Gastroesophageal sphincter (tissue), 4 donors: ENCODE data around the gene SETD1A. TPM values are rescaled to one million over a fixed set of nuclear protein-coding genes. Genes with fewer than 3 reads are reported as not detected.

Experiments used
- ATAC-seq: fragments of 150-250 bp; one replicate; pipeline ENCODE4 v1.9.1; 2016; ENCODE audit warnings: mild to moderate bottlenecking, moderate library complexity
- H3K27ac ChIP-seq, 4 donors: fragments of 200-600 bp; sonication (generic) in 3 of 4; 1 replicate in 3 of 4; 2 replicates in 1 of 4; pipeline ENCODE4 v1.5.1; 2016 to 2019
- H3K27me3 ChIP-seq: fragments of 200-600 bp; sonication (generic); one replicate; pipeline ENCODE4 v1.5.1; 2019
- H3K36me3 ChIP-seq, 2 donors: fragments of 200-600 bp; sonication (generic); one replicate each; pipeline ENCODE4 v1.5.1; 2019; ENCODE audit warnings: control low read depth in 1 of 2
- H3K4me1 ChIP-seq, 3 donors: fragments of 200-600 bp; sonication (generic); 1 replicate in 2 of 3; 2 replicates in 1 of 3; pipeline ENCODE4 v1.5.1; 2016 to 2019; ENCODE audit warnings: control low read depth in 2 of 3
- H3K4me3 ChIP-seq, 2 donors: fragments of 200-600 bp; sonication (generic); one replicate each; pipeline ENCODE4 v1.5.1; 2019; ENCODE audit warnings: mild to moderate bottlenecking in 1 of 2, moderate library complexity in 1 of 2
- H3K9me3 ChIP-seq, 3 donors: fragments of 200-600 bp; sonication (generic); one replicate each; pipeline ENCODE4 v1.5.1; 2017 to 2019; ENCODE audit warnings: control low read depth in 2 of 3
- CTCF ChIP-seq, 4 experiments: fragments of 200-600 bp in 2 of 4; fragments of 450-650 bp in 2 of 4; sonication (generic) in 1 of 4; IDR thresholded peaks; one replicate each; pipeline ENCODE4 v1.5.1; 2017 to 2019; ENCODE audit warnings: antibody characterized with exemption in 4 of 4, mild to moderate bottlenecking in 2 of 4, moderate library complexity in 2 of 4
- EP300 ChIP-seq: sonication (generic); formaldehyde crosslinking; IDR thresholded peaks from one replicate; pipeline ENCODE4 v1.6.1; 2017; ENCODE audit warnings: antibody characterized with exemption, mild to moderate bottlenecking
- POLR2A ChIP-seq, 2 donors: fragments of 450-650 bp; IDR thresholded peaks; one replicate each; pipeline ENCODE4 v1.6.1; 2017; ENCODE audit warnings: antibody characterized with exemption in 2 of 2, mild to moderate bottlenecking in 2 of 2, moderate library complexity in 1 of 2
- POLR2AphosphoS5 ChIP-seq: sonication (generic); formaldehyde crosslinking; IDR thresholded peaks from one replicate; pipeline ENCODE4 v1.6.1; 2017; ENCODE audit warnings: antibody characterized with exemption
- WGBS, 2 donors: methylation state at CpG; one replicate each; pipeline ENCODE4 v1.1.5; 2018; ENCODE audit warnings: low coverage in 1 of 2; 5-methylcytosine and 5-hydroxymethylcytosine counted together
- total RNA-seq, 4 donors: library from RNA; depleted of rRNA; stranded (reverse); fragments of >200 nt; gene quantifications; one replicate each; pipeline ENCODE4 v1.1.0, GENCODE V29; 2016

SETD1A gene
- total RNA-seq, 4 donors from 2014 or later = 5.5 to 12.9 (median 10.1) TPM

GRCh38 chr16:31006589-31006988 lies 49.0 kb downstream of the SETD1A start:
- no peak for TF ChIP-seq CTCF (IDR thresholded peaks at IDR 0.05)
- no peak for TF ChIP-seq EP300
- TF ChIP-seq POLR2AphosphoS5 = no peak
- no peak for TF ChIP-seq POLR2A (IDR thresholded peaks at IDR 0.05)
- H3K9me3 ChIP-seq = no peaks in the 10 kb centered on the region
- 93 to 97% methylated on average over 7 to 8 of the region's 8 CpGs for WGBS, 2 donors
- peaks cover 55% of the 10 kb centered on the region for H3K27me3 ChIP-seq
- no peak overlapping the region for H3K4me3 ChIP-seq
- H3K4me1 ChIP-seq = peaks cover 0 to 8% (median 0%) of the 10 kb centered on the region in 3 donors
- no peak for ATAC-seq
- H3K36me3 ChIP-seq = no peaks in the 10 kb centered on the region
- H3K27ac ChIP-seq = no peak overlapping the region

GRCh38 chr16:31007684-31008083 lies 50.1 kb downstream of the SETD1A start:
- no peak for TF ChIP-seq CTCF (IDR thresholded peaks at IDR 0.05)
- TF ChIP-seq POLR2AphosphoS5 = no peak
- H3K4me1 ChIP-seq = peaks cover 0 to 8% (median 0%) of the 10 kb centered on the region in 3 donors
- H3K27ac ChIP-seq = no peak overlapping the region
- 0 to 38% methylated on average over 1 to 4 of the region's 6 CpGs for WGBS, 2 donors
- no peak for ATAC-seq
- no peak overlapping the region for H3K4me3 ChIP-seq
- no peaks in the 10 kb centered on the region for H3K36me3 ChIP-seq
- no peaks in the 10 kb centered on the region for H3K9me3 ChIP-seq
- H3K27me3 ChIP-seq = peaks cover 66% of the 10 kb centered on the region

- no peak for ATAC-seq
- H3K27me3 ChIP-seq = peaks cover 69% of the 10 kb centered on the region
- 52% methylated on average over 2 to 3 of the region's 6 CpGs for WGBS, 2 donors
Observed at GRCh38 chr16:31008149-31008548, 50.6 kb downstream of the SETD1A start.

GRCh38 chr16:31008551-31008950 lies 51.0 kb downstream of the SETD1A start:
- peaks cover 0 to 8% (median 0%) of the 10 kb centered on the region in 3 donors for H3K4me1 ChIP-seq
- no peak overlapping the region for H3K4me3 ChIP-seq
- H3K9me3 ChIP-seq = no peaks in the 10 kb centered on the region
- no peak for ATAC-seq
- H3K27ac ChIP-seq = no peak overlapping the region
- TF ChIP-seq CTCF (IDR thresholded peaks at IDR 0.05) = no peak
- no peak for TF ChIP-seq EP300
- no peak for TF ChIP-seq POLR2AphosphoS5
- no peak for TF ChIP-seq POLR2A (IDR thresholded peaks at IDR 0.05)
- WGBS, 2 donors = 74 to 86% methylated on average over 4 of the region's 5 CpGs
- peaks cover 71% of the 10 kb centered on the region for H3K27me3 ChIP-seq
- H3K36me3 ChIP-seq = no peaks in the 10 kb centered on the region

More at GRCh38 chr16:31008149-31008548, 50.6 kb downstream of the SETD1A start:
- H3K4me1 ChIP-seq = peaks cover 0 to 8% (median 0%) of the 10 kb centered on the region in 3 donors
- H3K27ac ChIP-seq = no peak overlapping the region
- H3K4me3 ChIP-seq = no peak overlapping the region
- TF ChIP-seq EP300 = no peak
- no peak for TF ChIP-seq POLR2A (IDR thresholded peaks at IDR 0.05)
- no peak for TF ChIP-seq POLR2AphosphoS5
- no peak for TF ChIP-seq CTCF (IDR thresholded peaks at IDR 0.05)
- H3K9me3 ChIP-seq = no peaks in the 10 kb centered on the region
- H3K36me3 ChIP-seq = no peaks in the 10 kb centered on the region

GRCh38 chr16:31009120-31009519 lies 51.6 kb downstream of the SETD1A start:
- no peak overlapping the region for H3K4me3 ChIP-seq
- no peaks in the 10 kb centered on the region for H3K36me3 ChIP-seq
- no peak for TF ChIP-seq POLR2AphosphoS5
- TF ChIP-seq POLR2A (IDR thresholded peaks at IDR 0.05) = no peak
- no peak for TF ChIP-seq CTCF (IDR thresholded peaks at IDR 0.05)
- TF ChIP-seq EP300 = no peak
- ATAC-seq = no peak
- no peaks in the 10 kb centered on the region for H3K9me3 ChIP-seq
- WGBS, 2 donors = 60 to 100% methylated on average over 1 of the region's 7 CpGs
- H3K27me3 ChIP-seq = peaks cover 76% of the 10 kb centered on the region
- peaks cover 0 to 8% (median 0%) of the 10 kb centered on the region in 3 donors for H3K4me1 ChIP-seq
- H3K27ac ChIP-seq = no peak overlapping the region
